Ishikawa (cell line): ENCODE results near the gene BABAM2.

ENCODE experiments used
- EP300 ChIP-seq: IDR thresholded peaks from 2 replicates; pipeline ENCODE4 v1.6.1; 2012; ENCODE audit warnings: borderline replicate concordance
- MAX ChIP-seq: IDR thresholded peaks from 2 replicates; pipeline ENCODE4 v1.6.1; 2012
- RAD21 ChIP-seq: IDR thresholded peaks from 2 replicates; pipeline ENCODE4 v1.6.1; 2012; ENCODE audit warnings: low read depth
- REST ChIP-seq: IDR thresholded peaks from 2 replicates; pipeline ENCODE4 v1.6.1; 2012; ENCODE audit warnings: low read depth, mild to moderate bottlenecking
- TEAD4 ChIP-seq: IDR thresholded peaks from 2 replicates; pipeline ENCODE4 v1.6.1; 2012
- YY1 ChIP-seq: IDR thresholded peaks from 2 replicates; pipeline ENCODE4 v1.6.1; 2012; ENCODE audit warnings: low read depth

GRCh38 chr2:28000287-28000686 lies 109.8 kb downstream of the BABAM2 start:
- TF ChIP-seq TEAD4 (no peak), EP300 (no peak), RAD21 (no peak), YY1 (no peak), MAX (no peak), REST (no peak)
